ENCODE measurements around the gene NYNRIN. TPM values are rescaled to one million over a fixed set of nuclear protein-coding genes. Genes with fewer than 3 reads are reported as not detected.
"Not testable (repeated sequence)": the region's sequence is repeated elsewhere in the genome, so short reads cannot be mapped to it uniquely, and the experiment has no call there.

NYNRIN gene
- 0.03 TPM in 1 of 2 replicates, not detected in the other for total RNA-seq (2014; rRNA removed; shearing (Covaris generic); ENCODE audit: low replicate concordance)

DNA sequence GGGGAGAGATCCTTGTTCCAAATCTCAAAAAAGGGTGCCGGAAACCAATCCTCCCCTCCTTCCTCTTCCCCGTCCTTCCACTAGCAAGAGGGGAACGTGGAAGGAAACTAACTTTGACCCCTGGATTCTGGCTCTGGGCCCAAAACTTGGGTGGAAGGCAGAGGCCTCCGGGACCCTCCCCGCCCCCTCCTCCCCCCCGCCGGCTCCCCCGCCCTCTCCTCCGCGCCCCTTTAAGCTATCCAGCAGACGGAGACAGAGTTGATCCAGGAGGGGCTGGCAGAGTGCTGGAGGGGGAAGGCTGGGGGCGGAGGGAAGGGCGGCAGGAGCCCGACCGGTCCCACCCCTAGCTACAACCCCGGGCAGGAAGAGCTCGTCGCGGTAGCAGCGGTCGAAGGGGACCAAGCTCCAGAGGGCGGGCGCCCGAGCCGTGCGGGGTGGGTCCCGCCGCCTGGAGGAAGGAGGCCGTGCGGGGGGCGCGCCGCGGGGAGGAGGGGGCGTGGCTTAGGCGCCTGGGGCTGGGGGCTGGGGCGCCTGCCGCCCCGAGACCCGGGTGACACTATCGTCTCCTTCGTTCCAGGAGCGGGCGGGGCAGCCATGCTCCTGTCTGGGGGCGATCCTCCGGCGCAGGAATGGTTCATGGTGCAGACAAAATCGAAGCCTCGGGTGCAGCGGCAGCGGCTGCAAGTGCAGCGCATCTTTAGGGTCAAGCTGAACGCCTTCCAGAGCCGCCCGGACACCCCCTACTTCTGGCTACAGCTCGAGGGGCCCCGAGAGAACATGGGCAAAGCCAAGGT lies at the start of gene NYNRIN:
Gene NYNRIN, plus strand, starts transcription at position 351 of the 794 bp plus-strand sequence. Its CDS starts 244 bp downstream, at position 595.
- in situ Hi-C loops (cut with HindIII; ENCODE audit: low pct_unique_long_range_greater_than_20kb, low sequenced_read_pairs): no loop called here

DNA sequence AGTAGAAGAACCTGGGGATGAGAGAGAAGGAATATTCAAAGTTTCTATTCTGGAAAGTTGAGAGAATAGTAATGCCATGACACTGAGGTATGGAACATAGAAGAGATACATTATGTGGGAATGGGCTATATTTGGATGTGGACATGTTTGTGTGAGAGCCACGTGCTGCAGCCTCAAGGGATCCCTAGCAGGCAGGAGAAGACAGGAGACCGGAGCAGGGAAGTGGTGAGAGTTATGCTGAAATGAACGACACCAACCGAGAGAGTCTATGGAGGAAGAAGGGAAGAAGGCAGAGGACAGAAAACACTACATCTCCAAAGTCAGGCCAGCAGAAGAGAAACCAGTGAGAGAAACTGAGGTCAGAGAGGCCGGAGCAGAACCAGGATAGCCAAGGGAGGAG lies 49.1 kb upstream of the NYNRIN start:
- in situ Hi-C loops (cut with HindIII; ENCODE audit: low pct_unique_long_range_greater_than_20kb, low sequenced_read_pairs): no loop called here
- DNase-seq (ENCODE audit: low read depth): no peak

More for the DNA sequence above, at the start of gene NYNRIN:
- no peak for DNase-seq (ENCODE audit: low read depth)

DNA sequence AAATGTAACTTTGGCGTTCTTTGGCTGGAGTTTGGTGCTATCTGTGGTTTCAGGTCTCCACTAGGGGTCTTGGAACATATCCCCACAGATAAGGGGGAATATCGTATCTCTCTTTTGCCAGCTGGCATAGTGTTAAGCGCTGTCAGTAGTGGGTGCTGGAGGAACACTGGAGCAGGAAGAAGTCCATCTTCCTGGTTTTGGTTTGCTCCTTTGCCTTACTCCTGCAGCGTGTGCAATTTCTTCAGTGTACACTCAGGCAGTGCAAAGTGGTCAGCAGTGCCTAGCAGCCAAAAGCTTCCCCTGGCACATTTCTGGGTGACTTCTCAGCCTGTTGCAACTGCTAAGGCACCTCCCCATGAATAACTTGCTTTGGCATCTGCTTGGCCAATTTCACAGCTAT lies 47.3 kb upstream of the NYNRIN start:
- DNase-seq (ENCODE audit: low read depth): no peak
- in situ Hi-C loops (cut with HindIII; ENCODE audit: low pct_unique_long_range_greater_than_20kb, low sequenced_read_pairs): no loop called here

DNA sequence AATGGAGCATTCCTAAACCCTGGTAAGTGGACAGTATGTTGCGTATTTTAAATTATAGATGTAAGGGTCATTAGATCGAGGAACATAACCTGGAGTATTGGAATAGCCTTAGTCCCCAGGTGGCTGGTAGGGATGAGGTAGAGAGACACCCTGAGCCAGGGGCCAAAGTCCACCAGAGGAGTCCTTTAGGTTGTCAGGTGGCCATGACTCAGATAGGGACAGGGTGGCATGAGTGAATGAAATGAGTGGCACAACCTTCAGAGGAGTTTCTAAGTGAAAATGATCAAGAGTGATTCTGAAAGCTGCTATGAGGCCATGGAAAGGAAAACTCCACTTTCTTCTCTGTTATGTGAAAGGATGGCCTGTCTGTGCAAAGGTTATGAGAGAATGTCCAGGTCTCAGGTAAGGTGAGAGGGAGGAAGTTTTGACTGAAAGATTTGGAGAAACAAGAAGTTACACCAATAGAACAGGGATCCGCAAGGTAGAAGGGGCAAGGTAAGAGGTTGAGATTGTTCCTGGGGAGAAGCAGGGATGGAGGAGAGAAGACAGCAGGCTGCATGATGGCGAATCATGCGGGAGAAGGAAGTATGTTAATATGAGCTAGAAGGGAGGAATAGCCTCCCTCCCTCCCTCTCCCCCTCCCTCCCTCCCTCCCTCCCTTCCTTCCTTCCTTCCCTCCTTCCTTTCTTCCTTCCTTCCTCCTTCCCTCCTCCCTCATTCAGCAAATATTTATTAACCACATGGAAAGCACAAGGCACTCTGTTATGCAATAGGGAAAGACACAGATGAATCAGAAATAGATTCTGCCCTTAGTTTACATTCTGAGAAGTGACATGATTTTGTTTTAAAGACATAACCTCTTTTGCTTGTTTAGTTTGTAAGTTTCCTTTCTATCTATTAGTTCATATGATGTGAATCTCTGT lies 45.0 kb upstream of the NYNRIN start:
- in situ Hi-C loops (cut with HindIII; ENCODE audit: low pct_unique_long_range_greater_than_20kb, low sequenced_read_pairs): no loop called here
- DNase-seq (ENCODE audit: low read depth): no peak

DNA sequence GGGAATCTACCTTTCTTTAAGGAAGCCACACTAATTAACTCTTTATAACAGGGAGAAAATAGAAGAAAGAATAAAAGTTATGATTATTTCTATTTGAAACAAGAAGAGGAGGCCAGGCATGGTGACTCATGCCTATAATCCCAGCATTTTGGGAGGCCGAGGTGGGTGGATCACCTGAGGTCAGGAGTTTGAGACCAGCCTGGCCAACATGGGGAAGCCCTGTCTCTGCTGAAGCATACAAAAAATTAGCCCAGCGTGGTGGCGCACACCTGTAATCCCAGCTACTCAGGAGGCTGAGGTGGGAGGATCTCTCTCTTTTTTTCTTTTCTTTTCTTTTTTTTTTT lies 44.3 kb upstream of the NYNRIN start:
- DNase-seq (ENCODE audit: low read depth); in situ Hi-C loops (cut with HindIII; ENCODE audit: low pct_unique_long_range_greater_than_20kb, low sequenced_read_pairs): not testable (repeated sequence)

DNA sequence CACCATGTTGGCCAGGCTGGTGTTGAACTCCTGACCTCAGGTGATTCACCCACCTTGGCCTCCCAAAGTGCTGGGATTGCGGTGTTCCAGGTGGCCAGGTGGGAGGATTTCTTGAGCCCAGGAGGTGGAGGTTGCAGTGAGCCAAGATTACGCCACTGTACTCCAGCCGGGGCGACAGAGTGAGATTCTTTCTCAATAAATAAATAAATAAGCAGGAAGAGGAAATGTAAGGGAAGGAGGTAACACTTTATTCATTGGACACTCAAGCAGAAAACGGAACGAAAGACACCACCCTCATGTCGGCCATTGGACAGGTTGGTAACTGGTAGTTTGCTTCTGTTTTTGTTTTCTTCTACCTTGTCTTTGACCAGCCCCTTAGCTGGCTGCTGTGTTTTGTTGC lies 43.8 kb upstream of the NYNRIN start:
- DNase-seq (ENCODE audit: low read depth): no peak
- in situ Hi-C loops (cut with HindIII; ENCODE audit: low pct_unique_long_range_greater_than_20kb, low sequenced_read_pairs): no loop called here

DNA sequence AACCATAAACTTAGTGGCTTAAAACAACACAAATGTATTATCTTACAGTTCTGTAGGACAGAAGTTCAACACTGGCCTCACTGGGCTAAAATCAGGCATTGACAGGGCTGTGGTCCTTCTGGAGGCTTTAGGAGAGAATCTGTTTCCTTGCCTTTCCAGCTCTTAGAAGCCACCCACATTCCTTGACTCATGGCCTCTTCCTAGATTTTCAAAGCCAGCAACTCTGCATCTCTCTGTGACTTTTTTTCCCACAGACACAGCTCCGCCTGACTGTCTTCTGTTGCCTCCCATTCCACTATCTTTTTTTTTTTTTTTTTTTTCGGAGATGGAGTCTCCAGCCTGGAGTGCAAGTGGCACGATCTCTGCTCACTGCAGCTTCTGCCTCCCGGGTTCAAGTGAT lies 42.6 kb upstream of the NYNRIN start:
- DNase-seq (ENCODE audit: low read depth): no peak
- in situ Hi-C loops (cut with HindIII; ENCODE audit: low pct_unique_long_range_greater_than_20kb, low sequenced_read_pairs): no loop called here

DNA sequence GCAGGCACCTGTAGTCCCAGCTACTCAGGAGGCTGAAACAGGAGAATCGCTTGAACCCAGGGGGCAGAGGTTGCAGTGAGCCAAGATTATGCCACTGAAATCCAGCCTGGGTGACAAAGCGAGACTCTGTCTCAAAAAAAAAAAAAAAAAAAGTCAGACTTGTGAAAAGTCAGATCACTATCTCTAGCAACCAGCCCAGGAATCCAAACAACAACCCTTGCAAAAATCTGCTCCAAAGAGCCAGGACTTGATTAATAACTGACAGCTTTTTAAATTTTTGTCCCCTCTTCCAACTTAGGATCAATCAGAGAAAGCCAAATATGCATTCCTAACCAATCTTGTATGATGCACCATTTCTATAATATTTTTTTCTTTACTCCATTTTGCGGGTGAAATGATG lies 38.5 kb upstream of the NYNRIN start:
- no peak for DNase-seq (ENCODE audit: low read depth)
- in situ Hi-C loops (cut with HindIII; ENCODE audit: low pct_unique_long_range_greater_than_20kb, low sequenced_read_pairs): no loop called here

DNA sequence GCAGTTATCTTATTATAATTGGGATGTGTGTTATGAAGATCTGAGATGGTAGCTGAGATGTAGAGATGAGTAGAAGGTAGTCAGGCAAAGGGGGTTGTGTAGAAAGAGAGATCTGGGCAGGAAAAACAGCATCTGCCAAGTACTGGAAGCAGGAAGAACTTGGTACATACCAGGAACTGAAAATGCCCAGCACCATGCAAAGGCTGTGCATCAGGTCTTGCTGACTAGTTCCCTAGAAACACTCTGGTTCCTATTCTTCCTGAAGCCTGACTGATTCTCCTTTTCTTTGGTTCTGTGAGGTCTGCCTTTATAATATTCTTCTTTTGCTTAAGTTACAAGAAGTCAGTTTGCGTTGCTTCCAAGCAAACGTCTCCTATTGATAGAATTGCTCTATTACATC lies 37.5 kb upstream of the NYNRIN start:
- in situ Hi-C loops (cut with HindIII; ENCODE audit: low pct_unique_long_range_greater_than_20kb, low sequenced_read_pairs): no loop called here
- DNase-seq (ENCODE audit: low read depth): no peak

DNA sequence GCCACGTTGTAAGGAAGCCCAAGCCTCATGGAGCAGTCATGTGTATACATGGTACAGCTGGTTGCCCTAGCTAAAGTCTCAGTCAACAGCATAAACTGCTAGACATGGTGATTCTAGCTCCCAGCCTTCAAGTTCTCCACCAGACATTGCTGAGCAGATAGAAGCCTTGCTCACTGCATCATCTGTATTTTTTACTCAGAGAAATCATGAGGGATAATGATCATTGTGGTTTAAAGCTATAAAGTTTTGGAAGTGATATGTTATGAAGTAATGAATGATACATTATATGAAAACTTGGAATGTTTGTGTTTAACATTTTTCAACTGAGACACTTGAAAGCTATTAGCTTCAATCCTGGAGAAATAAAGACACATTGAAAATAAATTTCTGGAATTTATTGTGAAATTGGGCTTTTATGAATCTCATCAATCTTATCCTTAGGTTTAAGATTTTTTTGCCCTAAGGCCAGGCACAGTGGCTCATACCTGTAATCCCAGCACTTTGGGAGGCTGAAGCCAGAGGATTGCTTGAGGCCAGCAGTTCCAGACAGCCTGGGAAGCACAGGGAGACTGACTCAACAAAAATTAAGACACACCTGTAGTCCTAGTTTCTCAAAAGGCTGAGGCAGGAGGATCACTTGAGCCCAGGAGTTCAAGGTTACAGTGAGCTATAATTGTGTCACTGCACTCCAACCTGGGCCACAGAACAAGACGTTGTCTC lies 36.4 kb upstream of the NYNRIN start:
- DNase-seq (ENCODE audit: low read depth): no peak
- in situ Hi-C loops (cut with HindIII; ENCODE audit: low pct_unique_long_range_greater_than_20kb, low sequenced_read_pairs): no loop called here

DNA sequence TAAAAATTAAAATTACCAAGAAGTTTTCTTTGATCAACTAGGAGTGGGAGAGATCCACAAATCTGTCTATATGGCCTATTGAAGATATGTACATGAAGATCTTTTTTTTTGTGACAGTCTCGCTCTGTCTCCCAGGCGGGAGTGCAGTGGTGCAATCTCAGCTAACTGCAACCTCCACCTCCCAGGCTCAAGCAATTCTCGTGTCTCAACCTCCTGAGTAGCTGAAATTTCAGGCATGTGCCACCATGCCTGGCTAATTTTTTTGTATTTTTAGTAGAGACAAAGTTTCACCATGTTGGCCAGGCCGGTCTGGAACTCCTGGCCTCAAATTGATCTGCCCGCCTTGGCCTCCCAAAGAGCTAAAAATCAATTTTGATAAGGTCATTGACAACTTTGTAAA lies 35.4 kb upstream of the NYNRIN start:
- in situ Hi-C loops (cut with HindIII; ENCODE audit: low pct_unique_long_range_greater_than_20kb, low sequenced_read_pairs): no loop called here
- no peak for DNase-seq (ENCODE audit: low read depth)

DNA sequence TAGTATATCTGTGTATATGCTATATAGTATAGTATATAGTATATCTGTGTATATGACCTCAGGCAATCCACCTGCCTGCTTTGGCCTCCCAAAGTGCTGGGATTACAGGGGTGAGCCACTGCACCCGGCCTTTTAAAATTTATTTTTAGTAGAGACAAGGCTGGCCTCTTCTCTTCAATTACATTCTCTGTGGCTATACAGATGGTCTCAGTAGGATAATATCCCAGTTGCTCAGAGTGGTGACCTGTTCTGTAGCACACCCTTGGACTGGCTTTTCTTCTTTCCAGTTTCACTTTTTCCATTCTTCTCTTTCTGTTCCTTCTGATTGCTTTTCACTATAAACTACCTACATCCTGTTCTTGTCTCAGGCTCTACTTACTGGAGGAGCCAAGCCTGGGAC lies 34.0 kb upstream of the NYNRIN start:
- in situ Hi-C loops (cut with HindIII; ENCODE audit: low pct_unique_long_range_greater_than_20kb, low sequenced_read_pairs): no loop called here
- no peak for DNase-seq (ENCODE audit: low read depth)

DNA sequence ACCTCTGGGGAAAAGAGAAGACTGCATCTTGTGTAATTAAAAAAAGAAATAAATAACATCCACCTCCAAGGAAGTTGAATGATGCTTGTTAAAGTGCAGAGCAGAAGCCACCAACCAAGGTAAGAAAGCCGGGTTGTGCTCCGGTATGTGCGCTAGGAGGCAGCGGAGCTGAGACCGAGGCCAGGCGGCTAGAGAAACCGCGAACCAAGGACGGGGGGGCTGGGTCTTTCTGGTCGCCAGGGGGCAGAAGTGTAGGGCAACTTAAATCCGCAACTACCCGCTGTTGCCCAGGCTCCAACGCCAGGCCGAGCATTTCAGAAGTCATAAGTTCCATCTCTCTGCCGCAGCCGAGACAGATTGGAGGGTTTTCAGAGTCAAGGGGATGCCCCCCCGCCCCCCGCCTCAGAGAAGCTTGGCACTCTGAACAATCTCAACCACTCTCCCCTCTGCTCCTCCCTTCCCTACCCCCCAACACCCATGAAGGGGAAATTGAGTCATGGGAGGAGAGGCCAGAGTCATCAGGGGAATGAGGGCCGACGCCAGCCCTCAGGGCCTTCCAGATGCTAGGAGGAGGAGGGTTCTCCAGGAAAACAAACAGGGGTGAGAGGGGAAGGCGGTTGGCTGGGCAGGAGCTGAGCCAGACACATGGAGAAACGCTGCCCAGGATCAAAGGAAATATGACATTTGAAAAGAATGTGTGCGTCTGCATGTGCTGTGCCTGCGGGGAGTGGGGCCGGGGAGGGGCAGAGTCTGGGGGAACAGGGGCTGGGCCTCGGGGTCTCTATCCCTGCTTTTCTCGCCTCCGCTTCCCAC lies 33.0 kb upstream of the NYNRIN start:
- in situ Hi-C loops (cut with HindIII; ENCODE audit: low pct_unique_long_range_greater_than_20kb, low sequenced_read_pairs): no loop called here
- DNase-seq (ENCODE audit: low read depth): no peak

DNA sequence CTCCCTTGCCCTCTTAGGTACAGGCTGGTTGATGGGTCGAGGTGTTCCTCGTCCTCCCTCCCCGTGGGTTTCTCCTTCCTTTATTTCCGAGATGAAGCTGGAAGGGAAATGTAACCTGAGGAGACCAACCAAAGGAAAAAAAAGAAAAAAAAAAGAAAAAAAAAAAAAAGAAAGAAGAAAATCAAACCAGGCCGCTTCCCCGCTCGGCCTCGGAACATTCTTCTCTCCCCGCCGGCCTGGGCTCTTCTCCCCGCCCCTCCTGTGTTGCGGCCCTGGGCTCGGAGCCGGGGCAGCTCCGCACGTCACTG lies 32.4 kb upstream of the NYNRIN start:
- in situ Hi-C loops (cut with HindIII; ENCODE audit: low pct_unique_long_range_greater_than_20kb, low sequenced_read_pairs): no loop called here
- no peak for DNase-seq (ENCODE audit: low read depth)

DNA sequence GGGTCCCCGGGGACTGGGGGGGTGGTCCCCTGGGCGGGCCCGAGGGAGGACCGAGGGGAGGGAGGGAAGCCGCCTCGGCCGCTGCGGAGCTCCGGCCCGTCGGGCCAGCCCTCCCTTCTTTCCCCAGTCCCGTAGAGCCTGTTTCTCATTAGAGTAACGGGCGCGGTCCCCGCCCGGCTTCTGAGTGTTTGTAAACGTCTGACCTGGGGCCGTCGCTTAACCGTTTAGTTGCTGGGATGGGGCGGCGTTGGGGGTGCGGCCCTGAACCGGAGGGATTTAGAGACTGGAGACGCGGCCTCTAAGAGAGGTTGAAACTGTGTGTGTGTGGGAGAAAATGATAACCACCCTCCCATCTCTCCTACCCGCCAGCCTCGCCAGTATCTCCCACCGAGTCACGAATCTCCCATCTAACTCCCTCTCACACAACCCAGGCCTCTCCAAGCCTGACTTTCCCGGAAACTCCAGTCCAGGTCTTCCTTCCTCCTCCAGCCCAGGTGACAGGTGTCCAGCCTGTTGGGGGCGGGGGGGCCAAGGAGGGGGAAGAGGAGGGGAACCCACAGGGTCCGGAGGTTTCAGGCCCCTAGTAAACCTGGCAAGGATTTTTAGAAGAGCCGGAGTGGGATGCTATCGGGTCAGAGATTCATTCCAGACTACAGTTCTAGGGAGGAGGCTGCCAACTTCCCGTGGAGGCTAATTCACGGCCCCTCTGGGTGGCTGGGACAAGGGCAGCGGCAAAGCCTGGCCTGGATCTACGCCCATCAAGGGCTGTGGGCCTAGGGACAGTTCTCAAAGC lies 31.9 kb upstream of the NYNRIN start:
- DNase-seq (ENCODE audit: low read depth): no peak
- in situ Hi-C loops (cut with HindIII; ENCODE audit: low pct_unique_long_range_greater_than_20kb, low sequenced_read_pairs): no loop called here

DNA sequence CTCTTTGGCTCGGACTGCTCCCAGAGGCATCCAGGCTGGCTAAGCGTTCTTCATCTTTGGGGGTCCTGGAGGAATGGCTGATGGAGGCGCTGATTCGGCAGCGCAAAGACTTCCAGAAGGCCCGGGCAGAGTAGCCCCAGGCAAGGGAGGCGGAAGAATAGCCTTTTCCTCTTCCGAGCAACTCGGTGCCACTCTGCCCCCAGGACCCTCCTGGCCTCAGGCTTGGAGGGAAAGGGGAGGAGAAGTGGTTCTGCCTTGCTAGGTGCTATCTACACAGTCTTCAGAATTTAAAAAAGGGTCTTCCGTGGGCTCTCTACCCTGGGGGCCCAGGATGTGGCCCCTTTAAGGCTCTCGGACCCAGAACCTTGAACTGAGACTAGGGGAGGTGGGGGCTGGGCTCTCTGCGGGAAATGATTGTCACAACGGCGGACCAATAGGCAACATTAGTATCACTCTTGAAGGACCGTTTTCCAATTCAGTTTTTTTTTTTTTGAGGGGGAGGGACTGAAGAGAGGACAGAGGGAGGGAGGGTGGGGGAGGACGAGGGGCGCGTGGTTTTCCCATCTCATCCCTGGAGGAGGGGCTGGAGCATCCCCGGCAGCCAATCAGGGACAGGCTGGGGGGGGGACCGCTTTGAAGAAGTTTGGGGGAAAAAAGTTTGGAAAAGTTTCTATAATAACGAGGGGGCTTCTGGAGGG lies 31.1 kb upstream of the NYNRIN start, which contains the start of gene NFATC4:
Gene NFATC4, plus strand, starts transcription at position 671 of the 698 bp plus-strand sequence. CDS start 157 bp downstream, outside the sequence.
- in situ Hi-C loops (cut with HindIII; ENCODE audit: low pct_unique_long_range_greater_than_20kb, low sequenced_read_pairs): no loop called here

DNA sequence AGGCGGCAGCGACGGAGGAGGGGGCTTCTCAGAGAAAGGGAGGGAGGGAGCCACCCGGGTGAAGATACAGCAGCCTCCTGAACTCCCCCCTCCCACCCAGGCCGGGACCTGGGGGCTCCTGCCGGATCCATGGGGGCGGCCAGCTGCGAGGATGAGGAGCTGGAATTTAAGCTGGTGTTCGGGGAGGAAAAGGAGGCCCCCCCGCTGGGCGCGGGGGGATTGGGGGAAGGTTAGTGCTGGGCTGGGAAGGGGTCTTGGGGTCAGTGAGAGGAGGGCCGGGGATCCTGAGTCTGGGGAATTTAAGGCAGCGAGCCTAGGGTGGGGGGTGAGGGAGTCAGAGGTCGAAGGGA lies 30.6 kb upstream of the NYNRIN start:
- in situ Hi-C loops (cut with HindIII; ENCODE audit: low pct_unique_long_range_greater_than_20kb, low sequenced_read_pairs): no loop called here
- no peak for DNase-seq (ENCODE audit: low read depth)

More for the DNA sequence above, 31.1 kb upstream of the NYNRIN start, which contains the start of gene NFATC4:
- DNase-seq (ENCODE audit: low read depth): no peak
